GM12891 (cell line): ENCODE measurements around the gene MYH15.

Experiments
- DNase-seq: peaks from one replicate; pipeline ENCODE4 v3.0.0; 2011; ENCODE audit warnings: low spot score; ENCODE audit not compliant: insufficient read length
- FAIRE-seq: peaks from 2 replicates; lab custom pipeline; 2011; peaks lifted over from hg19 to GRCh38; lab: Jason Lieb, UNC
- PAX5 ChIP-seq: IDR thresholded peaks from 2 replicates; pipeline ENCODE4 v1.6.1; 2011; ENCODE audit warnings: low read length, moderate library complexity, mild to moderate bottlenecking; ENCODE audit not compliant: insufficient read depth, severe bottlenecking
- POLR2A ChIP-seq: IDR thresholded peaks from 2 replicates; pipeline ENCODE4 v1.6.1; 2011; ENCODE audit warnings: low read depth, low read length, control low read depth
- POLR2AphosphoS5 ChIP-seq: IDR thresholded peaks from 2 replicates; pipeline ENCODE4 v1.6.1; 2011; ENCODE audit warnings: low read depth, low read length, control low read depth
- POU2F2 ChIP-seq: IDR thresholded peaks from 2 replicates; pipeline ENCODE4 v1.6.1; 2011; ENCODE audit warnings: low read depth, mild to moderate bottlenecking, control low read depth, low read length, moderate library complexity
- SPI1 ChIP-seq: IDR thresholded peaks from 2 replicates; pipeline ENCODE4 v1.6.1; 2011; ENCODE audit warnings: low read depth, low read length, control low read depth
- TAF1 ChIP-seq: IDR thresholded peaks from 2 replicates; pipeline ENCODE4 v1.6.1; 2011; ENCODE audit warnings: low read depth, low read length, control low read depth

Gene MYH15

GRCh38 chr3:108512671-108513070 is 2.3 kb upstream of the MYH15 start:
- DNase-seq, result no peak
- no peak for FAIRE-seq
- TF ChIP-seq POU2F2 (no peak), SPI1 (no peak), PAX5 (no peak), TAF1 (no peak), POLR2A (no peak), POLR2AphosphoS5 (no peak)

GRCh38 chr3:108511490-108511889 is 1.1 kb upstream of the MYH15 start:
- FAIRE-seq, result no peak
- TF ChIP-seq TAF1 (no peak), POLR2A (no peak), PAX5 (no peak)
- no peak for DNase-seq

- no peak for FAIRE-seq
- TF ChIP-seq PAX5, result no peak
- TF ChIP-seq SPI1, result no peak
- TF ChIP-seq POU2F2, result no peak
- no peak for TF ChIP-seq POLR2A
- no peak for TF ChIP-seq POLR2AphosphoS5
- no peak for DNase-seq
These were observed 659 bp upstream of the MYH15 start for GRCh38 chr3:108511055-108511454.

GRCh38 chr3:108509871-108510270 is 525 bp downstream of the MYH15 start:
- DNase-seq (no peak), FAIRE-seq (no peak)
- TF ChIP-seq POLR2AphosphoS5, result no peak
- no peak for TF ChIP-seq PAX5
- TF ChIP-seq SPI1, result no peak
- no peak for TF ChIP-seq POLR2A
- no peak for TF ChIP-seq POU2F2
- TF ChIP-seq TAF1, result no peak

- no peak for TF ChIP-seq POLR2A
- TF ChIP-seq TAF1, result no peak
- no peak for TF ChIP-seq POLR2AphosphoS5
- no peak for TF ChIP-seq POU2F2
- no peak for TF ChIP-seq PAX5
- DNase-seq, result no peak
- FAIRE-seq, result no peak
These were observed 1.1 kb downstream of the MYH15 start for GRCh38 chr3:108509263-108509662.

- DNase-seq (no peak), FAIRE-seq (peak; percentile 20)
- TF ChIP-seq POLR2AphosphoS5 (no peak), POU2F2 (no peak), SPI1 (no peak), PAX5 (no peak), TAF1 (no peak), POLR2A (no peak)
These were observed 2.5 kb downstream of the MYH15 start for GRCh38 chr3:108507902-108508301.

- FAIRE-seq (no peak), DNase-seq (no peak)
- no peak for TF ChIP-seq PAX5
- TF ChIP-seq POU2F2, result no peak
- TF ChIP-seq POLR2A, result no peak
- TF ChIP-seq TAF1, result no peak
- TF ChIP-seq SPI1, result no peak
- TF ChIP-seq POLR2AphosphoS5, result no peak
These were observed 4.6 kb downstream of the MYH15 start for GRCh38 chr3:108505811-108506210.

- FAIRE-seq (no peak), DNase-seq (no peak)
- TF ChIP-seq PAX5 (no peak), POLR2AphosphoS5 (no peak), SPI1 (no peak), POU2F2 (no peak)
These were observed 6.7 kb downstream of the MYH15 start for GRCh38 chr3:108503722-108504121.

GRCh38 chr3:108501535-108501934 is 8.9 kb downstream of the MYH15 start:
- no peak for FAIRE-seq
- TF ChIP-seq POU2F2 (no peak), POLR2AphosphoS5 (no peak), TAF1 (no peak), SPI1 (no peak), PAX5 (no peak), POLR2A (no peak)
- DNase-seq, result no peak

GRCh38 chr3:108500728-108501127 is 9.7 kb downstream of the MYH15 start:
- FAIRE-seq (no peak), DNase-seq (no peak)
- TF ChIP-seq TAF1 (no peak), SPI1 (no peak), POU2F2 (no peak), POLR2AphosphoS5 (no peak), PAX5 (no peak), POLR2A (no peak)
